ENCODE data around the gene LHFPL4. TPM values are rescaled to one million over a fixed set of nuclear protein-coding genes. Genes with fewer than 3 reads are reported as not detected.

Gene LHFPL4
- total RNA-seq, 1 experiment from 2014 or later = 16.3 TPM

DNA sequence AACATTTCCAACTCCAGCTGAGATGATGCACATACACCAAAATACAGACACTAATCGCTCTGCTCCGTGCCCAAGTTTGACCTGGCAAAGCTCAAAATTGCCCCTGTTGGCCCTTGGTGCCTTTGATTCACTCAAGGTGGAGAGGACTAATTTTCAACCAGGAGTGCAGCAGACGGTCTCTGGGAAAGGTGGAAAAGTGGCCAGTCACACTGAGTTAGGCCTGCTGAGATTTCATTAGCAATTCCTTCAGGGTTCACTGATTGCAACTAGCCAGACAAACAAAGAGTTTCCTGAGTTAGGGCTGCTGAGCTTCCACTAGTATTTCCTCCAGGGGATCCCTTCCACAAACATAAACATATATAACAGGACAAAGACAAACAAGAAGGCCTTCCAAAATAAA is 28.7 kb upstream of the LHFPL4 start:
- Histone ChIP-seq H4K91ac (ENCODE audit: insufficient read length, low read depth, low read length) (no peak overlapping the region), H2BK12ac (ENCODE audit: insufficient read length, low read depth, low read length) (no peak overlapping the region), H3K56ac (ENCODE audit: insufficient read length, low read depth, low read length) (no peak overlapping the region), H4K8ac (replicated peaks; ENCODE audit: insufficient read length, low read depth, low read length) (no peak overlapping the region), H3K4me1 (ENCODE audit: insufficient read depth, low read length) (peaks cover 6% of the 10 kb centered on the region; the same call in 1 of the 2 replicates), H3K27ac (ENCODE audit: insufficient read length, low read depth, low read length) (peak overlapping the region; percentile 27), H3K4ac (ENCODE audit: low read depth, low read length) (no peak overlapping the region), H2BK20ac (ENCODE audit: low read depth, low read length, poor library complexity, severe bottlenecking) (no peak overlapping the region), H3K23me2 (ENCODE audit: insufficient read length, low read depth, low read length, poor library complexity, severe bottlenecking) (no peaks in the 10 kb centered on the region), H2BK120ac (ENCODE audit: low read depth, low read length, poor library complexity, severe bottlenecking) (no peak overlapping the region), H3K18ac (ENCODE audit: insufficient read length, low read depth, low read length) (peak overlapping the region; percentile 7), H2BK5ac (ENCODE audit: insufficient read length, low read length) (peak overlapping the region; percentile 41), H4K20me1 (ENCODE audit: control insufficient read depth, insufficient read depth, insufficient read length) (no peaks in the 10 kb centered on the region), H2AFZ (ENCODE audit: low read length) (no peak overlapping the region), H3K27me3 (ENCODE audit: insufficient read depth, low read length) (no peaks in the 10 kb centered on the region), H3K79me1 (ENCODE audit: insufficient read depth, low read depth, low read length, poor library complexity, severe bottlenecking) (no peaks in the 10 kb centered on the region), H3K79me2 (ENCODE audit: insufficient read depth, low read length) (no peaks in the 10 kb centered on the region), H3K9ac (ENCODE audit: extremely low read depth, insufficient read length, low read length) (no peak overlapping the region), H2BK15ac (ENCODE audit: low read depth, low read length) (no peak overlapping the region), H3K4me2 (ENCODE audit: insufficient read depth, insufficient read length, low read length) (no peak overlapping the region), H2AK5ac (ENCODE audit: insufficient read length, low read length) (no peak overlapping the region), H3K9me3 (ENCODE audit: control insufficient read depth, low read depth, low read length) (no peaks in the 10 kb centered on the region), H3K14ac (ENCODE audit: insufficient read depth, low read length) (no peak overlapping the region; the same call in 1 of the 2 replicates), H3K23ac (ENCODE audit: insufficient read length, low read depth, low read length) (no peak overlapping the region), H4K5ac (ENCODE audit: insufficient read length, low read depth, low read length) (no peak overlapping the region), H3T11ph (ENCODE audit: low read length) (no peak overlapping the region)
- peak overlapping the region in 1 of 2 experiments; percentile 21; a peak in 2 of 5 replicates for H3K4me3 Mint-ChIP-seq
- peaks cover 2 to 12% (median 10%) of the 10 kb centered on the region in 3 experiments; a peak in 5 of 7 replicates for H3K36me3 Mint-ChIP-seq (ENCODE audit: insufficient read depth in 1 of 3, low read depth in 3 of 3)
- TF ChIP-seq, protein P1, sequence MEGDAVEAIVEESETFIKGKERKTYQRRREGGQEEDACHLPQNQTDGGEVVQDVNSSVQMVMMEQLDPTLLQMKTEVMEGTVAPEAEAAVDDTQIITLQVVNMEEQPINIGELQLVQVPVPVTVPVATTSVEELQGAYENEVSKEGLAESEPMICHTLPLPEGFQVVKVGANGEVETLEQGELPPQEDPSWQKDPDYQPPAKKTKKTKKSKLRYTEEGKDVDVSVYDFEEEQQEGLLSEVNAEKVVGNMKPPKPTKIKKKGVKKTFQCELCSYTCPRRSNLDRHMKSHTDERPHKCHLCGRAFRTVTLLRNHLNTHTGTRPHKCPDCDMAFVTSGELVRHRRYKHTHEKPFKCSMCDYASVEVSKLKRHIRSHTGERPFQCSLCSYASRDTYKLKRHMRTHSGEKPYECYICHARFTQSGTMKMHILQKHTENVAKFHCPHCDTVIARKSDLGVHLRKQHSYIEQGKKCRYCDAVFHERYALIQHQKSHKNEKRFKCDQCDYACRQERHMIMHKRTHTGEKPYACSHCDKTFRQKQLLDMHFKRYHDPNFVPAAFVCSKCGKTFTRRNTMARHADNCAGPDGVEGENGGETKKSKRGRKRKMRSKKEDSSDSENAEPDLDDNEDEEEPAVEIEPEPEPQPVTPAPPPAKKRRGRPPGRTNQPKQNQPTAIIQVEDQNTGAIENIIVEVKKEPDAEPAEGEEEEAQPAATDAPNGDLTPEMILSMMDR (conservative IDR thresholded peaks at IDR 0.05) = no peak
- no CpG with 5 or more reads among the region's 3 CpGs for WGBS (ENCODE audit: extremely low coverage, insufficient read length, low lambda C conversion rate)
- H3K9me3 Mint-ChIP-seq = peaks cover 10 to 17% of the 10 kb centered on the region in 2 experiments
- H3K4me1 Mint-ChIP-seq = peaks cover 13 to 15% of the 10 kb centered on the region in 2 experiments
- peak overlapping the region in 2 of 3 experiments; percentile 79 to 89; a peak in 4 of 7 replicates for H3K27ac Mint-ChIP-seq
- DNase-seq = no peak
- peaks cover 2% of the 10 kb centered on the region; the same call in 1 of the 2 replicates for H3K27me3 Mint-ChIP-seq (ENCODE audit: low read depth)

Measured in H9 (cell line).